Activated naive CD8-positive, alpha-beta T cell treated with anti-CD3 and anti-CD28 coated beads, Interleukin-2, amount 50 U/mL, for 24 hours (primary cell): ENCODE results near the gene PAK5.

ENCODE experiments used
- ATAC-seq: fragments of 150-1000 bp; cut with Tn5 transposase; one replicate; pipeline ENCODE4 v1.10.0; 2021
- DNase-seq: peaks from one replicate; pipeline ENCODE4 v3.0.0; 2021
- H3K27ac Mint-ChIP-seq: one replicate; pipeline ENCODE4 v1.8.0; 2021; ENCODE audit warnings: mild to moderate bottlenecking, mixed read lengths
- H3K27me3 Mint-ChIP-seq: one replicate; pipeline ENCODE4 v1.8.0; 2021; ENCODE audit warnings: mixed read lengths
- H3K36me3 Mint-ChIP-seq: one replicate; pipeline ENCODE4 v1.8.0; 2021; ENCODE audit warnings: low read depth, mixed read lengths
- H3K4me1 Mint-ChIP-seq: one replicate; pipeline ENCODE4 v1.8.0; 2021; ENCODE audit warnings: mixed read lengths
- H3K4me3 Mint-ChIP-seq: one replicate; pipeline ENCODE4 v1.8.0; 2021; ENCODE audit warnings: mild to moderate bottlenecking, moderate library complexity, mixed read lengths
- H3K9me3 Mint-ChIP-seq: one replicate; pipeline ENCODE4 v1.8.0; 2021; ENCODE audit warnings: mixed read lengths

The PAK5 gene

GRCh38 chr20:9838378-9839295 is at the start of gene PAK5:
TSS of gene PAK5 (minus strand) at chr20:9839076. CDS start at chr20:9644328, 194,748 bp downstream.
- DNase-seq (no peak), ATAC-seq (no peak)
- Mint-ChIP-seq H3K27me3 (peaks cover 35% of the 10 kb centered on the region), H3K9me3 (peaks cover 11% of the 10 kb centered on the region), H3K36me3 (no peaks in the 10 kb centered on the region), H3K4me3 (no peak within 1 kb of the TSS), H3K4me1 (no peaks in the 10 kb centered on the region), H3K27ac (no peak within 1 kb of the TSS)

- Mint-ChIP-seq H3K27ac (no peak overlapping the region), H3K36me3 (no peaks in the 10 kb centered on the region)
Observed at GRCh38 chr20:9887706-9888105, 48.8 kb upstream of the PAK5 start.

GRCh38 chr20:9886227-9886626 is 47.4 kb upstream of the PAK5 start:
- peaks cover 3% of the 10 kb centered on the region for H3K27me3 Mint-ChIP-seq
- DNase-seq (no peak), ATAC-seq (no peak)
- H3K4me1 Mint-ChIP-seq: no peaks in the 10 kb centered on the region
- H3K27ac Mint-ChIP-seq: no peak overlapping the region
- peaks cover 9% of the 10 kb centered on the region for H3K9me3 Mint-ChIP-seq
- no peak overlapping the region for H3K4me3 Mint-ChIP-seq
- H3K36me3 Mint-ChIP-seq: no peaks in the 10 kb centered on the region

More at GRCh38 chr20:9887706-9888105, 48.8 kb upstream of the PAK5 start:
- H3K4me1 Mint-ChIP-seq: no peaks in the 10 kb centered on the region
- H3K27me3 Mint-ChIP-seq: peaks cover 4% of the 10 kb centered on the region
- no peak for DNase-seq
- peaks cover 9% of the 10 kb centered on the region for H3K9me3 Mint-ChIP-seq
- H3K4me3 Mint-ChIP-seq: no peak overlapping the region
- no peak for ATAC-seq

GRCh38 chr20:9884666-9885065 is 45.8 kb upstream of the PAK5 start:
- ATAC-seq (no peak), DNase-seq (no peak)
- peaks cover 6% of the 10 kb centered on the region for H3K27me3 Mint-ChIP-seq
- peaks cover 5% of the 10 kb centered on the region for H3K9me3 Mint-ChIP-seq
- no peaks in the 10 kb centered on the region for H3K36me3 Mint-ChIP-seq
- no peaks in the 10 kb centered on the region for H3K4me1 Mint-ChIP-seq
- no peak overlapping the region for H3K27ac Mint-ChIP-seq
- H3K4me3 Mint-ChIP-seq: no peak overlapping the region

- H3K4me1 Mint-ChIP-seq: no peaks in the 10 kb centered on the region
- no peak for ATAC-seq
- no peaks in the 10 kb centered on the region for H3K36me3 Mint-ChIP-seq
- peaks cover 1% of the 10 kb centered on the region for H3K9me3 Mint-ChIP-seq
- no peak overlapping the region for H3K27ac Mint-ChIP-seq
- DNase-seq: no peak
- H3K4me3 Mint-ChIP-seq: no peak overlapping the region
- H3K27me3 Mint-ChIP-seq: peaks cover 6% of the 10 kb centered on the region
Observed at GRCh38 chr20:9884061-9884460, 45.2 kb upstream of the PAK5 start.

- Mint-ChIP-seq H3K4me3 (no peak overlapping the region), H3K36me3 (no peaks in the 10 kb centered on the region), H3K27me3 (peaks cover 3% of the 10 kb centered on the region), H3K27ac (no peak overlapping the region), H3K4me1 (no peaks in the 10 kb centered on the region), H3K9me3 (peaks cover 5% of the 10 kb centered on the region)
- no peak for ATAC-seq
- DNase-seq: no peak
Observed at GRCh38 chr20:9877932-9878495, 39.1 kb upstream of the PAK5 start.

GRCh38 chr20:9867196-9867980 is 28.5 kb upstream of the PAK5 start:
- H3K4me3 Mint-ChIP-seq: no peak overlapping the region
- ATAC-seq (no peak), DNase-seq (no peak)
- no peaks in the 10 kb centered on the region for H3K9me3 Mint-ChIP-seq
- no peaks in the 10 kb centered on the region for H3K27me3 Mint-ChIP-seq
- H3K27ac Mint-ChIP-seq: no peak overlapping the region
- no peaks in the 10 kb centered on the region for H3K36me3 Mint-ChIP-seq
- H3K4me1 Mint-ChIP-seq: no peaks in the 10 kb centered on the region

- ATAC-seq (no peak), DNase-seq (no peak)
- no peak overlapping the region for H3K4me3 Mint-ChIP-seq
- no peaks in the 10 kb centered on the region for H3K36me3 Mint-ChIP-seq
- H3K27me3 Mint-ChIP-seq: no peaks in the 10 kb centered on the region
- H3K9me3 Mint-ChIP-seq: no peaks in the 10 kb centered on the region
- H3K4me1 Mint-ChIP-seq: no peaks in the 10 kb centered on the region
- no peak overlapping the region for H3K27ac Mint-ChIP-seq
Observed at GRCh38 chr20:9852566-9852965, 13.7 kb upstream of the PAK5 start.

GRCh38 chr20:9839626-9840025 is 750 bp upstream of the PAK5 start:
- Mint-ChIP-seq H3K27me3 (peaks cover 35% of the 10 kb centered on the region), H3K27ac (no peak overlapping the region), H3K36me3 (no peaks in the 10 kb centered on the region), H3K4me3 (no peak overlapping the region), H3K4me1 (no peaks in the 10 kb centered on the region), H3K9me3 (peaks cover 11% of the 10 kb centered on the region)
- DNase-seq (no peak), ATAC-seq (no peak)

GRCh38 chr20:9838035-9838377 is 870 bp downstream of the PAK5 start:
- ATAC-seq (no peak), DNase-seq (no peak)
- Mint-ChIP-seq H3K36me3 (no peaks in the 10 kb centered on the region), H3K4me1 (no peaks in the 10 kb centered on the region), H3K4me3 (no peak overlapping the region), H3K27ac (no peak overlapping the region), H3K27me3 (peaks cover 35% of the 10 kb centered on the region), H3K9me3 (peaks cover 11% of the 10 kb centered on the region)

- ATAC-seq (no peak), DNase-seq (no peak)
- no peaks in the 10 kb centered on the region for H3K36me3 Mint-ChIP-seq
- no peak overlapping the region for H3K4me3 Mint-ChIP-seq
- H3K4me1 Mint-ChIP-seq: no peaks in the 10 kb centered on the region
- H3K27ac Mint-ChIP-seq: no peak overlapping the region
- peaks cover 11% of the 10 kb centered on the region for H3K9me3 Mint-ChIP-seq
- H3K27me3 Mint-ChIP-seq: peaks cover 35% of the 10 kb centered on the region
Observed at GRCh38 chr20:9837634-9838033, 1.2 kb downstream of the PAK5 start.

- H3K27ac Mint-ChIP-seq: no peak overlapping the region
- peaks cover 3% of the 10 kb centered on the region for H3K9me3 Mint-ChIP-seq
- no peak for ATAC-seq
- DNase-seq: no peak
- H3K4me1 Mint-ChIP-seq: no peaks in the 10 kb centered on the region
- peaks cover 26% of the 10 kb centered on the region for H3K27me3 Mint-ChIP-seq
- no peak overlapping the region for H3K4me3 Mint-ChIP-seq
- H3K36me3 Mint-ChIP-seq: no peaks in the 10 kb centered on the region
Observed at GRCh38 chr20:9835302-9835701, 3.6 kb downstream of the PAK5 start.

- ATAC-seq: no peak
- no peak overlapping the region for H3K4me3 Mint-ChIP-seq
- H3K9me3 Mint-ChIP-seq: peaks cover 4% of the 10 kb centered on the region
- no peak overlapping the region for H3K27ac Mint-ChIP-seq
- DNase-seq: no peak
- H3K27me3 Mint-ChIP-seq: peaks cover 5% of the 10 kb centered on the region
- H3K4me1 Mint-ChIP-seq: no peaks in the 10 kb centered on the region
- H3K36me3 Mint-ChIP-seq: no peaks in the 10 kb centered on the region
Observed at GRCh38 chr20:9831032-9831431, 7.8 kb downstream of the PAK5 start.

GRCh38 chr20:9829835-9830234 is 9.0 kb downstream of the PAK5 start:
- DNase-seq (no peak), ATAC-seq (no peak)
- Mint-ChIP-seq H3K4me1 (no peaks in the 10 kb centered on the region), H3K36me3 (no peaks in the 10 kb centered on the region), H3K9me3 (peaks cover 4% of the 10 kb centered on the region), H3K27ac (no peak overlapping the region), H3K27me3 (peaks cover 5% of the 10 kb centered on the region), H3K4me3 (no peak overlapping the region)

GRCh38 chr20:9817654-9818053 is 21.2 kb downstream of the PAK5 start:
- no peak for ATAC-seq
- Mint-ChIP-seq H3K27ac (no peak overlapping the region), H3K4me1 (no peaks in the 10 kb centered on the region), H3K36me3 (no peaks in the 10 kb centered on the region), H3K9me3 (peaks cover 4% of the 10 kb centered on the region), H3K27me3 (no peaks in the 10 kb centered on the region), H3K4me3 (no peak overlapping the region)
- no peak for DNase-seq
